Adrenal gland (tissue), 12 donors: Measurements from ENCODE around the gene AP1M1. TPM values are rescaled to one million over a fixed set of nuclear protein-coding genes. Genes with fewer than 3 reads are reported as not detected.

Source experiments
- DNase-seq, 7 donors: peaks; one replicate each; pipeline ENCODE4 v3.0.0-alpha.2; 2019 to 2020
- H3K27ac ChIP-seq, 5 donors: fragments of 200-600 bp; sonication (generic) in 4 of 5; 1 replicate in 3 of 5; 2 replicates in 2 of 5; pipeline versions ENCODE4 v1.5.1 to v1.8.0; 2016 to 2020; ENCODE audit warnings: mild to moderate bottlenecking in 1 of 5
- H3K27me3 ChIP-seq: fragments of 200-600 bp; 2 replicates; pipeline ENCODE4 v1.8.0; 2021
- H3K36me3 ChIP-seq, 2 donors: fragments of 200-600 bp; replicated peaks in 1 of 2; 1 replicate in 1 of 2; 2 replicates in 1 of 2; pipeline versions ENCODE4 v1.5.1 to v1.8.0; 2018 to 2022
- H3K4me1 ChIP-seq, 2 donors: fragments of 200-600 bp; replicated peaks in 1 of 2; 1 replicate in 1 of 2; 2 replicates in 1 of 2; pipeline versions ENCODE4 v1.5.1 to v1.8.0; 2018 to 2021
- H3K4me3 ChIP-seq, 4 donors: fragments of 200-600 bp; sonication (generic) in 3 of 4; one replicate each; pipeline ENCODE4 v1.5.1; 2016 to 2018
- H3K9me3 ChIP-seq, 3 donors: fragments of 200-600 bp; sonication (generic) in 1 of 3; replicated peaks in 1 of 3; 1 replicate in 2 of 3; 2 replicates in 1 of 3; pipeline versions ENCODE4 v1.5.1 to v1.8.0; 2016 to 2021
- POLR2A ChIP-seq, 2 donors: fragments of 450-650 bp; IDR thresholded peaks; one replicate each; pipeline ENCODE4 v1.6.1; 2017; ENCODE audit warnings: antibody characterized with exemption in 2 of 2, mild to moderate bottlenecking in 2 of 2, moderate library complexity in 1 of 2
- WGBS, 4 donors: extraction: QIAGEN DNeasy Blood & Tissue Kit in 2 of 4; methylation state at CpG; one replicate each; pipeline versions ENCODE4 v1.1.5 to v1.1.7; 2013 to 2017; 5-methylcytosine and 5-hydroxymethylcytosine counted together
- intact Hi-C, 2 donors: fragments of 100-400 bp; cut with DNase I; formaldehyde crosslinking; loops; one replicate each; pipeline versions ENCODE4 v1.14.1 to v1.15.0; 2022 to 2023
- polyA plus RNA-seq, 3 donors: library from polyadenylated mRNA; stranded (reverse); fragments of 200-250 nt in 2 of 3; fragments of 350-450 nt in 1 of 3; fragmentation: Illumina TruSeq in 1 of 3; extraction: RNeasy Lipid Tissue Mini Kit (QIAGEN cat#74804) in 1 of 3; gene quantifications; one replicate each; pipeline ENCODE4 v1.2.3, GENCODE V29; 2013 to 2014
- total RNA-seq, 9 donors: library from RNA; depleted of rRNA in 4 of 9; stranded (reverse); fragments of >200 nt in 4 of 9; fragments of 120-200 nt in 1 of 9; fragmentation: NEBNext Ultra II Directional in 1 of 9; extraction: Animal tissue kit (Norgen Biotek cat#: 25700) in 1 of 9; gene quantifications; one replicate each; pipeline versions ENCODE4 v1.1.0 to v1.2.4, GENCODE V29; 2013 to 2023
- TF ChIP-seq, protein P1 (sequence below), 6 experiments: fragments of 450-650 bp in 4 of 6; fragments of 200-600 bp in 2 of 6; sonication (generic) in 1 of 6; IDR thresholded peaks; 1 replicate in 5 of 6; 2 replicates in 1 of 6; pipeline versions ENCODE4 v1.5.1 to v1.8.0; 2016 to 2021; ENCODE audit warnings: antibody characterized with exemption in 6 of 6, mild to moderate bottlenecking in 2 of 6, moderate library complexity in 1 of 6
- donor health status: healthy with polysubstance abuse.
- donor health status: Bipolar disorder and iron deficiency.
- donor health status: DM: yes; HTN: yes; CAD: no.
- donor health status: DM: no; HTN: no; CAD: no.
- donor health status: DM: no; HTN: no; CAD: no.
- donor health status: DM: yes; HTN: yes; CAD: no.

The AP1M1 gene
- total and polyA plus RNA-seq, 12 donors: 51.3 to 99.6 (median 82.5) TPM

DNA sequence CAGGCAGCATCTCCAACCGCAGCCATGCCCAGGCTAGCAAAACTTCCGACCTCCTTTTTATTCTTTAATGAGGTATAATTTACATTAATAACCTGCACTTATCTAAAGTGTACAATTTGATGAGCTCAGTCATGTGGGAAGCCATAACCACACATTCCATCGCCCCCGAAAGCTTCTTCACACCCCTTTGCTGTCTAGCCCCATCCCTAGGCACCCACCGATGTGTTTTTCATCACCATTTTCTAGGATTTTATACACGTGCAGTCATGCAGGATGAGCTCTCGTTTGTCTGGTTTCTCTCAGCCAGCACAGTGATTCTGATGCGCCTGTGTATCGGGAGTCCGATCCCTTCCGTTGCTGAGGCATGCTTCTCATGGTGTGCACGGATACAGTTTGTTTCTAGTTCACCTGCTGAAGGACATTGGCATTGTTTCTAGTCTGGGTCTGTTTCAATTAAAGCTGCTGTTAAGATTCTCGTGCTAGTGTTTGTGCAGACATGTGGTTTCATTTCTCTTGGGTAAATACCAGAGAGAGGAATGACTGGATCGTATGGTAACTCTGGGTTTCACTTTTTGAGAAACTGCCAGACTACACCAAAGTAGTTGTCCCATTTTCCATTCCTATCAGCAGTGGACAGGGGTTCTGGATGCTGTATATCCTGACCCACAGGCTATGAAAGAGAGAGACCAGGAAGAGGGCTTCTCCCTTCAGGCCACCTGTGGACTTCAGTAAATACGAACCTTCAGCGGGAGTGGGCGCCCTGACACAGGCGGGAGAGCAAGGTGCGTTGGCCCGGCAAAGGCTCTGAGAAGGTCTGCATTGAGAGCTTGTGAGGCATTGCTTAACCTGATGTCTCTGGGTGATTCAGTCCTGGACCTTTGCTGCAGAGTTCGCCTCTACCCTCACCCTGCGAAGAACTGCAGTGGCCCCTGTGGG is 4.9 kb downstream of the AP1M1 start:
- H3K4me1 ChIP-seq: peaks cover 16 to 32% of the 10 kb centered on the region in 2 donors
- 88 to 92% (median 90%) methylated on average over 22 of the region's 22 CpGs for WGBS, 4 donors
- H3K27me3 ChIP-seq: no peaks in the 10 kb centered on the region
- intact Hi-C loops: no loop called here
- H3K27ac ChIP-seq: no peak overlapping the region
- peaks cover 0 to 32% of the 10 kb centered on the region in 2 donors for H3K36me3 ChIP-seq
- no peak for DNase-seq
- no peak overlapping the region for H3K4me3 ChIP-seq
- TF ChIP-seq, protein P1, sequence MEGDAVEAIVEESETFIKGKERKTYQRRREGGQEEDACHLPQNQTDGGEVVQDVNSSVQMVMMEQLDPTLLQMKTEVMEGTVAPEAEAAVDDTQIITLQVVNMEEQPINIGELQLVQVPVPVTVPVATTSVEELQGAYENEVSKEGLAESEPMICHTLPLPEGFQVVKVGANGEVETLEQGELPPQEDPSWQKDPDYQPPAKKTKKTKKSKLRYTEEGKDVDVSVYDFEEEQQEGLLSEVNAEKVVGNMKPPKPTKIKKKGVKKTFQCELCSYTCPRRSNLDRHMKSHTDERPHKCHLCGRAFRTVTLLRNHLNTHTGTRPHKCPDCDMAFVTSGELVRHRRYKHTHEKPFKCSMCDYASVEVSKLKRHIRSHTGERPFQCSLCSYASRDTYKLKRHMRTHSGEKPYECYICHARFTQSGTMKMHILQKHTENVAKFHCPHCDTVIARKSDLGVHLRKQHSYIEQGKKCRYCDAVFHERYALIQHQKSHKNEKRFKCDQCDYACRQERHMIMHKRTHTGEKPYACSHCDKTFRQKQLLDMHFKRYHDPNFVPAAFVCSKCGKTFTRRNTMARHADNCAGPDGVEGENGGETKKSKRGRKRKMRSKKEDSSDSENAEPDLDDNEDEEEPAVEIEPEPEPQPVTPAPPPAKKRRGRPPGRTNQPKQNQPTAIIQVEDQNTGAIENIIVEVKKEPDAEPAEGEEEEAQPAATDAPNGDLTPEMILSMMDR (IDR thresholded peaks at IDR 0.05): no peak
- no peak for TF ChIP-seq POLR2A (IDR thresholded peaks at IDR 0.05)
- no peaks in the 10 kb centered on the region for H3K9me3 ChIP-seq

DNA sequence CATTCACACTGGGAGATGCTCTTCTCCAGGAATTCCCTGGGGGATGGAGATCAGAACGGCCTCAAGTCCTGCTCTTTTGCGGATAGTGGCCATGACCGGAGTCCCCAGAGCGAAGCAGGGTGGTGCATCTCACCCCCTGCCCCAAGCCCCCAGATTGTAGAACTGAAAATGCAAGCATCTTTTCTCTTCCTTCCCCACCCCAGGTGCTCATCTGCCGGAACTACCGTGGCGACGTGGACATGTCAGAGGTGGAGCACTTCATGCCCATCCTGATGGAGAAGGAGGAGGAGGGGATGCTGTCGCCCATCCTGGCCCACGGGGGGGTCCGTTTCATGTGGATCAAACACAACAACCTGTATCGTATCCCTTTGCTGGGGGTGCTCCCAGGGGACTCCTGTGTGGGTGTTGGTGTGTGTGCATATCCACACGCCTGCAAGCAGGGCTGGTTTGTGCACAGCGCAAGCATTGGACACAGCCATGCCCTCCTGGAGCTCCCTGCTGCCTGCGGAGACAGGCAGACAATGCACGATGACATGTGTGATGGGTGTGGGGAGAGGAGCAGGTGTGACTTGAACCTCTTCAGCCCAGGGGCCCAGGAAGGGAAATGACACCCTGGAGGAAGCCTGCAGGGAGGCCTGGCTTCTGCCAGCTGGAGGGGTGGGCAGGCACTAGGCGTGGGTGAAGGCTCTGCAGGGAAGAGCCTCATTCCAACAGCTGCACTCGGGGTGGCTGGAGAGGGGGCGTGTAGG is 5.7 kb downstream of the AP1M1 start:
- Histone ChIP-seq H3K9me3 (no peaks in the 10 kb centered on the region), H3K4me1 (peaks cover 15 to 31% of the 10 kb centered on the region in 2 donors), H3K4me3 (no peak overlapping the region), H3K27me3 (no peaks in the 10 kb centered on the region), H3K36me3 (peaks cover 0 to 39% of the 10 kb centered on the region in 2 donors), H3K27ac (no peak overlapping the region)
- TF ChIP-seq, protein P1 (IDR thresholded peaks at IDR 0.05): no peak
- TF ChIP-seq POLR2A (IDR thresholded peaks at IDR 0.05): no peak
- no peak for DNase-seq
- WGBS, 4 donors: 90 to 94% (median 93%) methylated on average over 11 to 19 of the region's 19 CpGs
- intact Hi-C loops: no loop called here

DNA sequence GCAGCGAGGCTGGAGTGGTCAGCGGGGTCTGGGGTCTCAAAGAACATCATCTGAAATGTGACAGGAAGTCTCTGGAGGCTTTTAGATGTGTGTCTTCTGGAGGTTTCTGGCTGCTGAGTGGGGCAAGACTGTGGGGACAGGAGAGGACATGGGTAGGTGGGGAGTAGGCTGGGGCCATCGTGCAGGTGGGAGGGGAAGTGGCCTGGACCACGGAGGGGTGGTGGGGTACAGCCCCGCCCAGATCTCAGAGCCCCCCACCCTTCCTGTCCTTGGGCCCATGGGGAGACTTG is 6.2 kb downstream of the AP1M1 start:
- H3K36me3 ChIP-seq: peaks cover 0 to 44% of the 10 kb centered on the region in 2 donors
- no peak for DNase-seq
- intact Hi-C loops: no loop called here

More for the DNA sequence above, 6.2 kb downstream of the AP1M1 start:
- Histone ChIP-seq H3K4me1 (peaks cover 10 to 25% of the 10 kb centered on the region in 2 donors), H3K27me3 (no peaks in the 10 kb centered on the region), H3K9me3 (no peaks in the 10 kb centered on the region), H3K27ac (no peak overlapping the region), H3K4me3 (no peak overlapping the region)
- 85 to 91% (median 91%) methylated on average over 3 to 5 of the region's 5 CpGs for WGBS, 4 donors
- TF ChIP-seq POLR2A (IDR thresholded peaks at IDR 0.05): no peak
- TF ChIP-seq, protein P1 (IDR thresholded peaks at IDR 0.05): no peak
